ENCODE measurements around the gene RAB44. TPM values are rescaled to one million over a fixed set of nuclear protein-coding genes. Genes with fewer than 3 reads are reported as not detected.

The RAB44 gene
- polyA plus RNA-seq, 2 of the 4 experiments (the other 2 are of a cell fraction), result 0.04 to 0.09 TPM

DNA sequence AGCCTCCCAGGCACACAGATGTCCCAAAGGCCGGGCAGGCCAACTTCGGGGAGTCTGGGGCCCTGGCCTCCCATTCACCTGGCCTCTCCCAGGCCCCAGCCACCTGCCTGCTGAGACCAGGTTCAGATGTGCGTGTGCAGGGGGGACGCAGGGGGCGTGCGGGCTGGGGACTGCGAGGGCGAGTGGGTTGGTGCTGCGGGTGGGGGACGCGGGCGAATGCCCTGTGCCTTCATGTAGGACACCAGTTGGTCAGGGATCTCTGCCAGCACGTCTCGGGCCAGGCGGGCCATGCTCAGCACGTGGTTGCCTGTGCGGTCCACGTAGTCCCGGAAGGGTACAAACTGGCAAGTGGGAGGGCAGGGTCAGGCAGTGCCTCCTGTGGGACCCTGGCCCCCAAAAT lies 44.5 kb downstream of the RAB44 start:
- Histone ChIP-seq H3K9me3 (no peaks in the 10 kb centered on the region), H3K4me1 (peaks cover 21% of the 10 kb centered on the region), H3K27ac (no peak overlapping the region), H3K4me2 (no peak overlapping the region), H3K4me3 (no peak overlapping the region)
- no peak for FAIRE-seq
- TF ChIP-seq BHLHE40 (IDR thresholded peaks at IDR 0.05; ENCODE audit: low read depth, low read length) (no peak), MYC (IDR thresholded peaks at IDR 0.05; ENCODE audit: borderline replicate concordance, low read length) (no peak), RNF2 (IDR thresholded peaks at IDR 0.05; ENCODE audit: borderline replicate concordance, low read depth) (no peak), RARB (CRISPR knock-in tag; IDR thresholded peaks at IDR 0.05) (no peak), ZFP36 (IDR thresholded peaks at IDR 0.05; ENCODE audit: borderline replicate concordance, partially characterized antibody) (no peak), EHMT2 (IDR thresholded peaks at IDR 0.05; ENCODE audit: low read depth) (no peak), KDM1A (IDR thresholded peaks at IDR 0.05; ENCODE audit: low read depth) (no peak), ZC3H11A (IDR thresholded peaks at IDR 0.05) (no peak), CBX2 (IDR thresholded peaks at IDR 0.05; ENCODE audit: borderline replicate concordance, low read depth) (no peak), JUN (IDR thresholded peaks at IDR 0.05) (no peak)
- TF ChIP-seq, protein P1, sequence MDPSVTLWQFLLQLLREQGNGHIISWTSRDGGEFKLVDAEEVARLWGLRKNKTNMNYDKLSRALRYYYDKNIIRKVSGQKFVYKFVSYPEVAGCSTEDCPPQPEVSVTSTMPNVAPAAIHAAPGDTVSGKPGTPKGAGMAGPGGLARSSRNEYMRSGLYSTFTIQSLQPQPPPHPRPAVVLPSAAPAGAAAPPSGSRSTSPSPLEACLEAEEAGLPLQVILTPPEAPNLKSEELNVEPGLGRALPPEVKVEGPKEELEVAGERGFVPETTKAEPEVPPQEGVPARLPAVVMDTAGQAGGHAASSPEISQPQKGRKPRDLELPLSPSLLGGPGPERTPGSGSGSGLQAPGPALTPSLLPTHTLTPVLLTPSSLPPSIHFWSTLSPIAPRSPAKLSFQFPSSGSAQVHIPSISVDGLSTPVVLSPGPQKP (IDR thresholded peaks at IDR 0.05; ENCODE audit: low read depth, low read length), result no peak
- TF ChIP-seq, protein P2, sequence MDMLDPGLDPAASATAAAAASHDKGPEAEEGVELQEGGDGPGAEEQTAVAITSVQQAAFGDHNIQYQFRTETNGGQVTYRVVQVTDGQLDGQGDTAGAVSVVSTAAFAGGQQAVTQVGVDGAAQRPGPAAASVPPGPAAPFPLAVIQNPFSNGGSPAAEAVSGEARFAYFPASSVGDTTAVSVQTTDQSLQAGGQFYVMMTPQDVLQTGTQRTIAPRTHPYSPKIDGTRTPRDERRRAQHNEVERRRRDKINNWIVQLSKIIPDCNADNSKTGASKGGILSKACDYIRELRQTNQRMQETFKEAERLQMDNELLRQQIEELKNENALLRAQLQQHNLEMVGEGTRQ (IDR thresholded peaks at IDR 0.05), result no peak
- ChIA-PET CTCF (no interaction called here), POLR2A (no interaction called here)
- 96% methylated on average over 5 of the region's 19 CpGs for WGBS (ENCODE audit: missing lambda C conversion rate)
- ATAC-seq, result no peak
- DNase-seq (ENCODE audit: low read depth in 1 of 2, low spot score in 1 of 2), result no peak

DNA sequence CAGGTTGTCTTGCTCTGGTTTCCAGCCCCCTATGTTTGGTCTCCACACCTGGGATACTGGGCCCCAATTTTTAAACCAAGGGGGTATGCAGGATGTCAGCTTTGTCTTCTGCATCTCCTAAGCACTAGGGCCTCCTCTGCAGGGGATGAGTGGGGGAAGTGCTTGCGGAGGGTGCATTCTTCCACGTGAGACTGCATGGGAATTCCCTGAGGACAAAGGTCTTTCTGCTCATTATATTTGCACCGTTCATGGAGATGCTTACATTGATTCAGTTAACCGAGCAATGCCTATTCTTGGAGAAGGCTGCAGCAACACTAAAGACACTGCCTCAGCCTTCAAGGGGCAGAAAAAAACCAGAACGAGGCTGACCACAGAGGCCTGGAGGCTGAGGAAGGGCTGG lies 45.4 kb downstream of the RAB44 start:
- Histone ChIP-seq H3K4me2 (peak overlapping the region; percentile 51), H3K4me3 (no peak overlapping the region), H3K9me3 (no peaks in the 10 kb centered on the region), H3K27ac (peak overlapping the region in 1 of 2 experiments; percentile 69; a peak in 3 of 6 replicates), H3K4me1 (peaks cover 21% of the 10 kb centered on the region)
- ChIA-PET POLR2A (interaction anchor here (0.5 kb wide), 1 partner anchor 128 kb away, joined by 3 read pairs; no protein-coding TSS in a partner anchor), CTCF (interaction anchor here (0.7 to 1.9 kb wide), 2 partner anchors 19 to 23 kb away, joined by 4 to 5 read pairs; no protein-coding TSS in a partner anchor)
- 33% methylated on average over 5 of the region's 5 CpGs for WGBS (ENCODE audit: missing lambda C conversion rate)
- no peak for DNase-seq (ENCODE audit: low read depth in 1 of 2, low spot score in 1 of 2)
- peak in 1 of 2 experiments; percentile 34; a peak in 2 of 6 replicates for ATAC-seq
- TF ChIP-seq JUN (IDR thresholded peaks at IDR 0.05) (no peak), JUNB (IDR thresholded peaks at IDR 0.05) (no peak)
- no peak for FAIRE-seq

DNA sequence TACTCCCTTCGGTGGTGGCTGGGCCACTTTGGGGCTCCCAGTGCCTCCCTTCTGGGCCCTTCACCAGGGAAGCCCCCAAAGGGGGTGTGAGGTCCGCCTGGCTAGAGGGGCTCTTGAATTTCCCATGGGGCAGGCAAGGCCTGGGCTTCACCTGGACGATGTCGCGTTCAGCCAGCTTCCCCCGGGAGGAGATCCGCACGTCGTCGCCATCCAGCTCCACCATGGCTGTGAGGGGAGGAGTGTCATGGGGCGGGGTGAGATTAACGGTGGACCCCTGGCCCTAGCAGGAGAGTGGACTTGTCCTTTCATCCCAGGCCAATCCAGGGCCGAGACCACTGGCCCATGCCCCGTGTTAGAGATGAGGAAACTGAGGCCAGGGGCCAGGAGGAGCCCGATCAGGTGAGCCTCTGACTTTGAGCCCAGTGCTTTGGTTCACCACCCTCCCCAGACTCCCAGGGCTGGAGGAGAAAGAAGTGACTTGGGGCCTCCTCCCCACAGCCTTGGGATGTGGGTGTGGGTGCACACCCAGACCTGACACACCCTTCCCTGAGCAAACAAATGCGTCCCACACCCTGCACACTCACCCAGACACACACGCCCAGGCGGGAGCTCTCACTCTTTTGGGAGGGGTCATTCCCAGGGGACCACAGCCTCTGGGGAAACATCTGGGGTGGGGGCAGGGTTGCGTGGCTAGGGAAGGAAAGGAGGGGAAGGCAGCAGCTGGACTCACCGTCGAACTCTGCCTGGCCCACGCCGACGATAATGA lies 46.1 kb downstream of the RAB44 start:
- peak overlapping the region; percentile 51 for H3K4me2 ChIP-seq
- FAIRE-seq, result no peak

DNA sequence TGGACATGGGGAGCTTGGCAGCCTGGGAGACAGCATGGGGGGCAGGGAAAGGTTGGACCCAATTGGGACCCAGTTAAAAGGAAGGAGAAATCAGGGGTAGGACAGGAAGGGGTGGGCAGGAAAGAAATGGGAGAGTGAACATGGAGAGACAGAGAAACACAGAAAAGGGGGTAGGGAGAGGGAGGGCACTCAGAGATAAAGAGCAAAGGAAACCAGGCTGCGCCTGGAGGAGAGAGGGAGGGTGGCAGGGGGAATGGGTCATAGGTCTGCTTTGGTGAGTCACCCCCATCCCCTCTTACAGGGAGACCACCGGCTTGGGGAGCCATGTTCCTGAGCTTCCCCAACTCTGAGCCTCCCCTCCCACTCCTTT lies 46.7 kb downstream of the RAB44 start:
- FAIRE-seq (no peak), DNase-seq (ENCODE audit: low read depth in 1 of 2, low spot score in 1 of 2) (no peak), ATAC-seq (no peak)
- no peak overlapping the region for H3K4me3 ChIP-seq
- H3K4me2 ChIP-seq, result peak overlapping the region; percentile 51
- ChIA-PET POLR2A (no interaction called here), CTCF (interaction anchor here (1.4 to 2.3 kb wide), 3 partner anchors 15 to 23 kb away, joined by 3 to 11 read pairs (median 5); no protein-coding TSS in a partner anchor)
- peaks cover 21% of the 10 kb centered on the region for H3K4me1 ChIP-seq
- WGBS (ENCODE audit: missing lambda C conversion rate), result 50% methylated on average over 2 of the region's 2 CpGs
- peaks cover 3% of the 10 kb centered on the region; the same call in 1 of the 3 replicates for H3K9me3 ChIP-seq
- peak overlapping the region; percentile 14 to 69; a peak in 4 of 6 replicates for H3K27ac ChIP-seq
- TF ChIP-seq SREBF2 (IDR thresholded peaks at IDR 0.05) (no peak), HOXA7 (CRISPR knock-in tag; IDR thresholded peaks at IDR 0.05) (no peak), TP53 (CRISPR knock-in tag; IDR thresholded peaks at IDR 0.05) (no peak), RAD21 (conservative IDR thresholded peaks at IDR 0.05 in 1 of 2, IDR thresholded peaks at IDR 0.05 in 1 of 2) (no peak), RARB (CRISPR knock-in tag; IDR thresholded peaks at IDR 0.05) (no peak), POLR2A (IDR thresholded peaks at IDR 0.05; ENCODE audit: low read length) (no peak), POLR2AphosphoS2 (conservative IDR thresholded peaks at IDR 0.05; ENCODE audit: low read length) (no peak), ZFP36 (IDR thresholded peaks at IDR 0.05; ENCODE audit: borderline replicate concordance, partially characterized antibody) (no peak), FOXS1 (CRISPR knock-in tag; IDR thresholded peaks at IDR 0.05) (no peak)

More for the DNA sequence above, 46.1 kb downstream of the RAB44 start:
- peaks cover 21% of the 10 kb centered on the region for H3K4me1 ChIP-seq
- H3K27ac ChIP-seq, result peak overlapping the region; percentile 14 to 69; a peak in 4 of 6 replicates
- TF ChIP-seq ZNF302 (CRISPR knock-in tag; IDR thresholded peaks at IDR 0.05) (no peak), ZSCAN20 (CRISPR knock-in tag; IDR thresholded peaks at IDR 0.05) (no peak), MYC (IDR thresholded peaks at IDR 0.05; ENCODE audit: borderline replicate concordance, low read length) (no peak), ESRRA (IDR thresholded peaks at IDR 0.05; ENCODE audit: borderline replicate concordance, low read length) (no peak), JUNB (IDR thresholded peaks at IDR 0.05) (no peak)
- CTCF ChIA-PET, result interaction anchor here (0.7 to 1.9 kb wide), 2 partner anchors 19 to 22 kb away, joined by 4 to 5 read pairs; no protein-coding TSS in a partner anchor
- 50% methylated on average over 14 of the region's 24 CpGs for WGBS (ENCODE audit: missing lambda C conversion rate)
- ATAC-seq (no peak; a peak in 1 of 6 replicates), DNase-seq (ENCODE audit: low read depth in 1 of 2, low spot score in 1 of 2) (peak in 1 of 2 experiments; percentile 25)
- POLR2A ChIA-PET, result interaction anchor here (0.5 kb wide), 1 partner anchor 128 kb away, joined by 3 read pairs; no protein-coding TSS in a partner anchor
- peaks cover 3% of the 10 kb centered on the region; the same call in 1 of the 3 replicates for H3K9me3 ChIP-seq
- H3K4me3 ChIP-seq, result no peak overlapping the region
